GM13976 (cell line): ENCODE measurements around the gene HCFC1.
A peak's percentile ranks its signal among the peaks of the same experiment; 100 is the strongest.

Experiments used
- DNase-seq: peaks from one replicate; pipeline ENCODE4 v3.0.0; 2012; ENCODE audit warnings: low spot score
- in situ Hi-C: fragments of 300-500 bp; cut with MboI; formaldehyde crosslinking; loops from one replicate; pipeline ENCODE4 v1.12.0; 2022; ENCODE audit warnings: low sequenced_read_pairs, mixed read lengths, inconsistent platforms; ENCODE audit not compliant: unreplicated experiment
- TF ChIP-seq, protein P1 (sequence below): IDR thresholded peaks from 2 replicates; pipeline ENCODE4 v1.5.1; 2012; ENCODE audit warnings: borderline replicate concordance, mild to moderate bottlenecking; ENCODE audit not compliant: insufficient read depth; ENCODE audit errors: extremely low read depth, missing control alignments, control extremely low read depth

The HCFC1 gene

DNA sequence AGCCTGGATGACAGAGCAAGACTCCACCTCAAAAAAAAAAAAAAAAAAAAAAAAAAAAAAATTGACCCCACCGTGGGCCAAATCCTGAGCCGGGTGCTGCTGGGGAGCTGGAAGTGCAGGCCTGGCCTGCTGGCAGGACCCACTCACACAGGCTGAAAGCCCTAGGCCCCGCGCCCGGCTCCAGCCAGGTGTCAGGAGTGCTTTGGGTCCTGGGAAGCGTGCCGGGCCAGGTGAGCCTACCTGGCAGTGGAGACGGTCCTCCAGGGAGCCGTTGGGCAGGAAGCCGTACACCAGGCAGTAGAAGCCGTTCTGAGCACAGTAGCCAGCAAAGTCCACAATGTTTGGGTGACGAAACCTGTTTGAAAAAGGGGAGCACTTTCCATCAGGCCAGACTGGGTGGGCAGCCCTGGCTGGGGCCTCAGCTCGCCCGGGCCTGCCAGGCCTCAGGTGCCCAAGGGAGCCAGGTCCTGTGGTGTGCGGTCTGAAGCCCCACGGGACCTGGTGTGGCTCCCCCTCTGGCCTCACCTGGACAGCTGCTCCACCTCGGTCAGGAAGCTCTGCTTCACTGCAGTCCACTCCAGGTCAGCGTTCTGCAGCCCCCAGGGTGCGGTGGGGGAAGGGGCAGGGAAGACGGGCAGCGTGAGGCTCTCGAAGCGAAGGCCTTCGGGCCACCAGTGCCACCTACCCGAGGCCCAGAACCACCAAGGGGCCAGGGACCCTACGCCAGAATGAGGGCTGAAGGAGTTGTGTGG lies 46.3 kb upstream of the HCFC1 start:
- in situ Hi-C loops = loop anchor here (25.0 kb wide), 1 partner anchor 519 kb away; the partner anchor contains the start of genes G6PD and IKBKG
- TF ChIP-seq, protein P1, sequence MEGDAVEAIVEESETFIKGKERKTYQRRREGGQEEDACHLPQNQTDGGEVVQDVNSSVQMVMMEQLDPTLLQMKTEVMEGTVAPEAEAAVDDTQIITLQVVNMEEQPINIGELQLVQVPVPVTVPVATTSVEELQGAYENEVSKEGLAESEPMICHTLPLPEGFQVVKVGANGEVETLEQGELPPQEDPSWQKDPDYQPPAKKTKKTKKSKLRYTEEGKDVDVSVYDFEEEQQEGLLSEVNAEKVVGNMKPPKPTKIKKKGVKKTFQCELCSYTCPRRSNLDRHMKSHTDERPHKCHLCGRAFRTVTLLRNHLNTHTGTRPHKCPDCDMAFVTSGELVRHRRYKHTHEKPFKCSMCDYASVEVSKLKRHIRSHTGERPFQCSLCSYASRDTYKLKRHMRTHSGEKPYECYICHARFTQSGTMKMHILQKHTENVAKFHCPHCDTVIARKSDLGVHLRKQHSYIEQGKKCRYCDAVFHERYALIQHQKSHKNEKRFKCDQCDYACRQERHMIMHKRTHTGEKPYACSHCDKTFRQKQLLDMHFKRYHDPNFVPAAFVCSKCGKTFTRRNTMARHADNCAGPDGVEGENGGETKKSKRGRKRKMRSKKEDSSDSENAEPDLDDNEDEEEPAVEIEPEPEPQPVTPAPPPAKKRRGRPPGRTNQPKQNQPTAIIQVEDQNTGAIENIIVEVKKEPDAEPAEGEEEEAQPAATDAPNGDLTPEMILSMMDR = no peak
- DNase-seq = no peak

DNA sequence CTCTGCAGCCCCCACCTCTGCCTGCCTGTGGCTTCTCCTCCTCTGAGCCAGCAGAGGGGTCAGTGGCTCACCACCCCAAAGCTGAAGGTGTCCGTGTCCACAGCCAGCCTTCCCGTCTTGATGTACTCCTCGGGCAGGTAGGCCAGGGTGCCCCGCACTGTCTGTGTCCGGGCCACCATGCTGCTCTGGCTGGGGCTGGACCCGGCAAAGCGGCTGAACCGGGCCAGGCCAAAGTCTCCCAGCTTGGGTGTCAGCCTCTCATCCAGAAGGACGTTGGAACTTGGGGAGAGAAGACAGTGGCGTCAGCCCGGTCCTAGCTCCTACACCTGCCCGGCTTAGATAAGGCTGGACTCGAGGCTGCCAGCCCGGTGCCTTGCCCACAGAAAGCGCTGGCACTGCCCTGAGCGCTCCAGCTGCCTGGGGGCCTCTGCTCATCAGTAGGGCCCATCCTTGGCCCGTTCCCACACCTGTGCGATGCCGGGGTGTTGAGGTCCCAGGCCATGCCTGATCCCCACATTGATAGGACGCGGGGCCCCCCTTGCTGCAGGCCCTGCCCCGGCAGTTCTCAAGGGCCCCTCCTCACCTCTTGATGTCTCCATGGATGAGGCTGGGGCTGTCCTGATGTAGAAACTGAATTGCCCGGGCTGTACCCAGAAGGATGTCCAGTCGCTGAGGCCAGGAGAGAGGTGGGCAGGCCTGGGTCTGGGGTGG lies 44.9 kb upstream of the HCFC1 start:
- no peak for DNase-seq
- in situ Hi-C loops = loop anchor here (25.0 kb wide), 1 partner anchor 521 kb away; the partner anchor contains the start of genes G6PD and IKBKG
- TF ChIP-seq, protein P1 = no peak

DNA sequence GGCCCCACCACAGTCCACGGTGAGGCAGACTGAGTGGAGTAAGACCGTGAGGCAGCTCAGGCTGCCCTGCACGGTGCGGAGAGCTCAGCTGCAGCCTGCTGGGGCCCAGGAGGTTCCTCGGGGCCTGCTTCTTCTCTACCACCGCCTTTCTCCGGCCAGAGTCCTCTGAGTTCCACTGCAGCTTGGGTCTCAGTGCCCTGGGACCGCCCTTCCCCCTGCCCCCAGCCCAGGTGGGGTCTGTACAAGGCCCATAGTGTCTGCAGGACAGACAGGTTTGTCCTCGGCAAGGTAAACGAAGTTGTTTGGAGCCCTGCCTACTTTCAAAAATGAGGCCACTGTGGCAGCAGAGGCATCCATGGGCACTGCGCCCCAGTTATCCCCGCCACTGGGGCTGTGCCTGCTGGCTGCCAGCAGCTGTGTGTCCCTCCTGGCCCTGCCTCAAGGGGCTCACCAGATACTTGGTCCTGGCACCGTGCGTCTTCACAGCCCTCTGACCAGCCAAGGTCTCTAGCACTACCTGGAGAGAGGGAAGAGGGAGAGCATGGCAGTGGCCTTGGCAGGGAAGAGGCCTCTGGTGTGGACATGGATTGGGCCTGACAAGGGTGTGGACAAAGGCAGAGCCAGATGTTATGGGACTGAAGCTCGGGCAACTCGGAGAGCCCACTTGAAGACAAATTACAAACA lies 44.1 kb upstream of the HCFC1 start:
- TF ChIP-seq, protein P1 = no peak
- in situ Hi-C loops = loop anchor here (25.0 kb wide), 1 partner anchor 522 kb away; the partner anchor contains the start of genes G6PD and IKBKG
- no peak for DNase-seq

GRCh38 chrX:154014429-154015380 lies 43.1 kb upstream of the HCFC1 start:
- in situ Hi-C loops = loop anchor here (25.0 kb wide), 1 partner anchor 523 kb away; the partner anchor contains the start of genes G6PD and IKBKG

DNA sequence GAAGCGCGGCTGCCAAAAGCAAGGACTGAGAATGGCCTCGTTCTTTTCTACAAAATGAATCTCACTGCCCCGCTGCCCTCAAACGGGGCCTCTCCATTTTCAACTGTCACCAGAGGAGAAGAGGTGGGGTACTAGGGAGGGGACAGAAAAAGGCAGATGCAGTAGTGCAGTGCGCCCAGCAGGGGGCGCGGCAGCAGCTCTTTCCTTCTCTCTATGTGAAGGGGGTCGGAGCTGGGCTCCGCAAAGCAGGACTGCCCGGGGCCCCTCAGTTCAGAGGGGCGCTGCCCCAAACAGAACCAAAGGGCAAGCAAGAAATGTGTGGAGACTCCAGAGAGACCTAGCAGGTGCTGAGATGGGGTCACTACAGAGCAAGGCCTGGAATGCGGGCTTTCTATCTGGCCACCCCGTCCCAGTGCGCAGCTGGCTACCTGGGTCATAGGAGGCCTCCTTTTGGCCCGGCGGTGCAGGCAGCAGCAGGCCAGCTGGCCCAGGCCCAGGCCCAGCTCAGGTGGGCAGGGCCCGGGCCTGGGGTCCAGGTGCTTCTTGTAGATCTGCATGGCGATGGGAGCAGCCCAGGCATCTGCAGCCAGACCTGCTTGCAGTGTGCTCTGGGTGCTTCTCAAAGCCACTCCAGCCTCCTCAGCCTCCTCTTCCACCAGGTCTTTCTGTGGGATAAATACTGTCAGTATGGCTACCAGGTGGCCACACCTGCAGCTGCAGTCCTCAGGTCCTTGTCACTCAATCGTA lies 42.2 kb upstream of the HCFC1 start:
- peak; percentile 75 for DNase-seq
- TF ChIP-seq, protein P1 = peak; percentile 84
- in situ Hi-C loops = loop anchor here (25.0 kb wide), 1 partner anchor 524 kb away; the partner anchor contains the start of genes G6PD and IKBKG

More at GRCh38 chrX:154014429-154015380, 43.1 kb upstream of the HCFC1 start:
- TF ChIP-seq, protein P1 = no peak
- no peak for DNase-seq
